ENCODE data around the gene FAM234B.

DNA sequence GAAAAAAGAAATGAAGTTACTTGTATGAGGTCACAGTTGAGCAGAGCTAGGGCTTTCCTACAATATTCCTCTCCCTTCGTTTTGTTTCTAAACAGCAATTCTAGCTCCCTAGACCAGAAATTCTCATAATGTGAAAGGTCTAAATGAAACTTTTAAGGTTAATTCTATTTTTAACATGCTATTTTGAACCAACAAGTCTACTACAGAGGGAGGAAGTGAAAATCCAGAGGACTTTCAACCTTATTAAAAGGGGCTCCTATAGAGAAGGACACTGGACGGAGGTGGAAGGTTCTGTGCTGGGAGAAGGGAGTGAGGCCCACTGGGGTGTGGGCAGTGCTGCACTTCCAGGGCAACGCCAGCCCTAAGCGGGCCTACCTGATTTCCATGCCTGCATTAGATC is 45.9 kb downstream of the FAM234B start:
- TF ChIP-seq, protein P1, sequence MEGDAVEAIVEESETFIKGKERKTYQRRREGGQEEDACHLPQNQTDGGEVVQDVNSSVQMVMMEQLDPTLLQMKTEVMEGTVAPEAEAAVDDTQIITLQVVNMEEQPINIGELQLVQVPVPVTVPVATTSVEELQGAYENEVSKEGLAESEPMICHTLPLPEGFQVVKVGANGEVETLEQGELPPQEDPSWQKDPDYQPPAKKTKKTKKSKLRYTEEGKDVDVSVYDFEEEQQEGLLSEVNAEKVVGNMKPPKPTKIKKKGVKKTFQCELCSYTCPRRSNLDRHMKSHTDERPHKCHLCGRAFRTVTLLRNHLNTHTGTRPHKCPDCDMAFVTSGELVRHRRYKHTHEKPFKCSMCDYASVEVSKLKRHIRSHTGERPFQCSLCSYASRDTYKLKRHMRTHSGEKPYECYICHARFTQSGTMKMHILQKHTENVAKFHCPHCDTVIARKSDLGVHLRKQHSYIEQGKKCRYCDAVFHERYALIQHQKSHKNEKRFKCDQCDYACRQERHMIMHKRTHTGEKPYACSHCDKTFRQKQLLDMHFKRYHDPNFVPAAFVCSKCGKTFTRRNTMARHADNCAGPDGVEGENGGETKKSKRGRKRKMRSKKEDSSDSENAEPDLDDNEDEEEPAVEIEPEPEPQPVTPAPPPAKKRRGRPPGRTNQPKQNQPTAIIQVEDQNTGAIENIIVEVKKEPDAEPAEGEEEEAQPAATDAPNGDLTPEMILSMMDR (IDR thresholded peaks at IDR 0.05): no peak
- no peak for TF ChIP-seq EP300 (IDR thresholded peaks at IDR 0.05)
- no peak for TF ChIP-seq POLR2A (IDR thresholded peaks at IDR 0.05)
- no peak for TF ChIP-seq POLR2AphosphoS5 (IDR thresholded peaks at IDR 0.05)

All from upper lobe of left lung (tissue), 4 donors.